PC-9 (cell line): ENCODE measurements around the gene SPOCK2. TPM values are rescaled to one million over a fixed set of nuclear protein-coding genes. Genes with fewer than 3 reads are reported as not detected.

ENCODE experiments used
- BruUV-seq: library from RNA; stranded (reverse); fragments of 400-500 nt; replicated peaks from 2 replicates; lab custom pipeline; 2021; lab: Mats Ljungman, UMichigan
- CTCF ChIA-PET: fragments of 300-600 bp; sonication (Branson Sonifier 250); formaldehyde crosslinking; loops from one replicate; lab custom pipeline; 2022; ENCODE audit warnings: antibody characterized with exemption; lab: Charles Lee
- POLR2A ChIA-PET: fragments of 300-600 bp; sonication (Branson Sonifier 250); formaldehyde crosslinking; loops from one replicate; lab custom pipeline; 2022; ENCODE audit warnings: antibody characterized with exemption; ENCODE audit not compliant: unreplicated experiment; lab: Charles Lee
- DNase-seq, 2 experiments: peaks; one replicate each; pipeline versions ENCODE4 v3.0.0 to v3.0.0-alpha.2; 2015 to 2022; ENCODE audit warnings: mixed read lengths in 1 of 2
- H2AFZ ChIP-seq: fragments of 200-600 bp; sonication (generic); 2 replicates; pipeline ENCODE4 v1.8.1; 2017; ENCODE audit warnings: antibody characterized with exemption
- H3F3A ChIP-seq: fragments of 200-600 bp; sonication (generic); 2 replicates; pipeline ENCODE4 v1.8.1; 2017; ENCODE audit warnings: antibody characterized with exemption, mild to moderate bottlenecking, low read depth; ENCODE audit not compliant: insufficient read depth
- H3K27ac ChIP-seq: fragments of 200-600 bp; sonication (generic); 2 replicates; pipeline ENCODE4 v1.6.1; 2016; ENCODE audit warnings: mixed run types
- H3K27me3 ChIP-seq: fragments of 200-600 bp; sonication (generic); 2 replicates; pipeline ENCODE4 v1.6.1; 2016; ENCODE audit warnings: low read depth, mixed run types; ENCODE audit not compliant: insufficient read depth
- H3K36me3 ChIP-seq: fragments of 200-600 bp; sonication (generic); 2 replicates; pipeline ENCODE4 v1.6.1; 2016; ENCODE audit warnings: low read depth, mixed run types
- H3K4me1 ChIP-seq: fragments of 200-600 bp; sonication (generic); replicated peaks from 2 replicates; pipeline ENCODE4 v1.6.1; 2016; ENCODE audit warnings: mixed run types; ENCODE audit not compliant: insufficient read depth
- H3K4me2 ChIP-seq: fragments of 200-600 bp; sonication (generic); 2 replicates; pipeline ENCODE4 v1.6.1; 2017; ENCODE audit warnings: mixed run types
- H3K4me3 ChIP-seq: fragments of 200-600 bp; sonication (generic); 2 replicates; pipeline ENCODE4 v1.6.1; 2016; ENCODE audit warnings: mixed run types
- H3K79me2 ChIP-seq: fragments of 200-600 bp; sonication (generic); 2 replicates; pipeline ENCODE4 v1.6.1; 2017; ENCODE audit warnings: low read depth, mixed run types
- H3K9me2 ChIP-seq: fragments of 200-600 bp; sonication (generic); 2 replicates; pipeline ENCODE4 v1.8.1; 2017; ENCODE audit warnings: mild to moderate bottlenecking; ENCODE audit not compliant: insufficient read depth
- H3K9me3 ChIP-seq: fragments of 200-600 bp; sonication (generic); 2 replicates; pipeline ENCODE4 v1.8.1; 2016; ENCODE audit warnings: low read depth; ENCODE audit not compliant: insufficient read depth
- H4K20me1 ChIP-seq: fragments of 200-600 bp; sonication (generic); 2 replicates; pipeline ENCODE4 v1.8.1; 2017; ENCODE audit not compliant: insufficient read depth
- CTCF ChIP-seq: fragments of 200-600 bp; sonication (generic); conservative IDR thresholded peaks from 2 replicates; pipeline ENCODE4 v1.6.1; 2017; ENCODE audit warnings: mixed run types, antibody characterized with exemption, mild to moderate bottlenecking, moderate library complexity
- EZH2 ChIP-seq: fragments of 200-600 bp; sonication (generic); IDR thresholded peaks from 2 replicates; pipeline ENCODE4 v1.8.0; 2017; ENCODE audit warnings: antibody characterized with exemption, low read depth
- intact Hi-C: fragments of 100-400 bp; cut with micrococcal nuclease; formaldehyde crosslinking; loops from one replicate; pipeline ENCODE4 v1.10.0; 2022; ENCODE audit not compliant: unreplicated experiment
- total RNA-seq: library from RNA; stranded (reverse); gene quantifications from 2 replicates; pipeline ENCODE4 v1.2.3, GENCODE V29; 2021

SPOCK2 gene
- total RNA-seq, 1 experiment from 2014 or later, result 5.3 TPM

- H3K27me3 ChIP-seq, result no peaks in the 10 kb centered on the region
- no TSS peak for BruUV-seq
- CTCF ChIA-PET, result interaction anchor here (0.6 to 1.2 kb wide), 2 partner anchors 136 to 153 kb away, joined by 3 read pairs; no protein-coding TSS in a partner anchor
- H3K4me2 ChIP-seq, result no peak overlapping the region
- no peaks in the 10 kb centered on the region for H3K4me1 ChIP-seq
- no peaks in the 10 kb centered on the region for H3F3A ChIP-seq
- intact Hi-C loops, result no loop called here
- no peak overlapping the region for H2AFZ ChIP-seq
- no peaks in the 10 kb centered on the region for H4K20me1 ChIP-seq
- no peak overlapping the region for H3K4me3 ChIP-seq
- POLR2A ChIA-PET, result no interaction called here
- H3K27ac ChIP-seq, result no peak overlapping the region
- H3K79me2 ChIP-seq, result no peaks in the 10 kb centered on the region
- DNase-seq, result no peak
- no peaks in the 10 kb centered on the region for H3K36me3 ChIP-seq
- H3K9me3 ChIP-seq, result no peaks in the 10 kb centered on the region
- TF ChIP-seq CTCF, result no peak
- no peak for TF ChIP-seq EZH2
- H3K9me2 ChIP-seq, result no peaks in the 10 kb centered on the region
These were observed 32.2 kb downstream of the SPOCK2 start for GRCh38 chr10:72056113-72056512.

GRCh38 chr10:72053690-72054089 is 34.7 kb downstream of the SPOCK2 start:
- Histone ChIP-seq H3K27me3 (no peaks in the 10 kb centered on the region), H3K4me3 (no peak overlapping the region), H3K9me2 (no peaks in the 10 kb centered on the region), H3K4me1 (0 out of 2 replicates have a peak, but pooled peaks cover 3% of the 10 kb centered on the region), H4K20me1 (no peaks in the 10 kb centered on the region), H3K4me2 (no peak overlapping the region), H3K27ac (no peak overlapping the region), H2AFZ (no peak overlapping the region), H3F3A (no peaks in the 10 kb centered on the region), H3K9me3 (peaks cover 5% of the 10 kb centered on the region; the same call in 1 of the 2 replicates), H3K36me3 (no peaks in the 10 kb centered on the region), H3K79me2 (no peaks in the 10 kb centered on the region)
- ChIA-PET POLR2A (no interaction called here), CTCF (no interaction called here)
- no TSS peak for BruUV-seq
- DNase-seq, result no peak
- intact Hi-C loops, result no loop called here
- TF ChIP-seq CTCF, result no peak
- no peak for TF ChIP-seq EZH2

DNA sequence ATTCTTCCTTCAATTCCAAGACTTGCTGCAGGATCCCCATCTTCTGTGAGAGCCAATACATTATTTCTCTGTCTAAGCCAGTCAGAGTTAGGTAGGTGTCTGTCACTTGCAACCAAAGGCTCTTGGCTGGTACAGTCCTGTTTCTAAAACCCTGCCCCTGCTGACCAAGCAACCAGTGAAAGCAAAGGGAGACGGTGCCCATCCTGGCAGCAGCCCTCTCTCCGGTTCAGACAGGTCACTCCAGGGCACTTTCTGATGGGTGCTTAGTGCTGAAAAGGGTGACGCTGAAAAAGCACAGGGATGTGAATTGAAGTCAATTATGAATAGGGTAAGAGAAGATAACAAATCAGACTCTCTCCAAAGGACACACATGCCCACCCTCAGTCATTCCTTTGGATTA is 37.5 kb downstream of the SPOCK2 start:
- no peaks in the 10 kb centered on the region for H3K79me2 ChIP-seq
- ChIA-PET CTCF (no interaction called here), POLR2A (no interaction called here)
- peaks cover 8% of the 10 kb centered on the region; the same call in 1 of the 2 replicates for H3K4me1 ChIP-seq
- H3K4me2 ChIP-seq, result no peak overlapping the region
- H3K9me3 ChIP-seq, result peaks cover 5% of the 10 kb centered on the region; the same call in 1 of the 2 replicates
- no peak overlapping the region for H3K27ac ChIP-seq
- H3K27me3 ChIP-seq, result no peaks in the 10 kb centered on the region
- H3F3A ChIP-seq, result no peaks in the 10 kb centered on the region
- no peak for TF ChIP-seq CTCF
- TF ChIP-seq EZH2, result no peak
- BruUV-seq, result no TSS peak
- no peaks in the 10 kb centered on the region for H3K9me2 ChIP-seq
- H4K20me1 ChIP-seq, result no peaks in the 10 kb centered on the region
- intact Hi-C loops, result no loop called here
- no peak overlapping the region for H3K4me3 ChIP-seq
- no peaks in the 10 kb centered on the region for H3K36me3 ChIP-seq
- DNase-seq, result no peak
- H2AFZ ChIP-seq, result no peak overlapping the region
